ENCODE results near the gene DENND6A. TPM values are rescaled to one million over a fixed set of nuclear protein-coding genes. Genes with fewer than 3 reads are reported as not detected.

DENND6A gene
- total RNA-seq, 2 experiments from 2014 or later: 25.5 to 34.6 TPM

DNA sequence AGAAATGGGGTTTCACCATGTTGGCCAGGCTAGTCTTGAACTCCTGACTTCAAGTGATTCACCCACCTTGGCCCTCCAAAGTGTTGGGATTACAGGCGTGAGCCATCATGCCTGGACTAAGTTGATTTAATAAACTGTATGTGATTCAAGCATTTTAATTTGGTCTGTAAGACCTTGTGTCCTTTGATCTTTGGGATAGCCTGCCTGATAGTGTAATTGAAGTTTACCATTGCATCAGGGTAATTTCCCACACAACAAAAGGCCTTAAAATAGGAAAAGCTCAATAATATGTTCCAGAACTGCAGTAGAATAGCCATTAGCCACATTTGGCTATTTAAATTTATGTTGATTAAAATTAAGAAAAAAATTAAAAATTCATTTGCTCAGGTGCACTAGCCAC, 25.2 kb upstream of the DENND6A start:
- no peaks in the 10 kb centered on the region for H3K36me3 ChIP-seq (ENCODE audit: insufficient read depth, low read length)
- no peaks in the 10 kb centered on the region for H3K9me3 ChIP-seq (ENCODE audit: low read length)
- no peaks in the 10 kb centered on the region for H3K9me2 ChIP-seq (ENCODE audit: insufficient read depth, low read length)
- intact Hi-C loops (cut with micrococcal nuclease; ENCODE audit: unreplicated experiment): no loop called here
- H3K4me1 ChIP-seq (ENCODE audit: insufficient read depth, low read length, poor library complexity, severe bottlenecking): no peaks in the 10 kb centered on the region
- no peaks in the 10 kb centered on the region for H3K79me2 ChIP-seq (ENCODE audit: insufficient read depth, low read depth, low read length)
- POLR2A ChIA-PET: interaction anchor here (0.7 kb wide), 1 partner anchor 39 kb away, joined by 3 read pairs; no protein-coding TSS in a partner anchor
- H3K27ac ChIP-seq (ENCODE audit: low read depth, low read length, poor library complexity, severe bottlenecking): no peak overlapping the region
- H3K4me3 ChIP-seq (ENCODE audit: low read depth, low read length, poor library complexity, severe bottlenecking): no peak overlapping the region
- no TSS peak for BruUV-seq (replicated peaks)
- TF ChIP-seq EZH2phosphoT487 (IDR thresholded peaks at IDR 0.05; ENCODE audit: borderline replicate concordance, low read depth, low read length): no peak
- no peak for TF ChIP-seq CTCF (conservative IDR thresholded peaks at IDR 0.05; ENCODE audit: low read length)
- no peaks in the 10 kb centered on the region for H4K20me1 ChIP-seq (ENCODE audit: insufficient read depth, low read length)
- no peak for DNase-seq (ENCODE audit: low spot score)
- CTCF ChIA-PET (ENCODE audit: unreplicated experiment): no interaction called here
- H3K4me2 ChIP-seq (ENCODE audit: low read length): no peak overlapping the region
- H2AFZ ChIP-seq (ENCODE audit: low read length): no peak overlapping the region

DNA sequence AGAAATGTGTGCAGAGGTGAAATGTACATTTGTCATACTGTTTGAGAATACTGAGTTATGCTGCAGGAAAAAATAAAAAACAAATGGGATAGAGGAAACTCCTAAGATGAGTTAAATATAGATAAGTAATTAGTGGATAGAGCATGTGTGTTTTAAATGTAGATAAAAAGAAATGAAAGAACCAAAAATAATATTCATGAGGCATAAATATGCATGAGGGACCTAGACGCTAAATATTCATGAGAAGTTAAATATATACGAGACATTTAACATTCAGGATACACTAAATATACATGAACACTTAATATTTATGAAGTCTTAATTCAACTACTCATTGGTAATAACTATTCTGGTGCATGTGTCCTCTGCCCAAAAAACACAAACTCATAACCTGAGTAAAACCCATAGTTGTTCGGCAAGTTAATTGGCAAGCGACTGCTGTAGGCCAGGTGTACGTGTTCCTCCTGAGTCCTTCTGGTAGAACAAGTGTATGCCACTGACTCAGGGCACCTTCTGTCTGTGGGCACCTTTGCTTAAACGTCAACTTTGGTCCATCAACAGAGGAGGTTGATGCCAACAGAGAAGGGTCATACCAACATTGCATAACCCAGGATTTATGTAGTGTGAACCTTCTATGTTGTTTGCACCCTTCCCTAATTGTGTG, 24.5 kb upstream of the DENND6A start:
- CTCF ChIA-PET (ENCODE audit: unreplicated experiment): no interaction called here
- Histone ChIP-seq H3K79me2 (ENCODE audit: insufficient read depth, low read depth, low read length) (no peaks in the 10 kb centered on the region), H3K27ac (ENCODE audit: low read depth, low read length, poor library complexity, severe bottlenecking) (no peak overlapping the region), H4K20me1 (ENCODE audit: insufficient read depth, low read length) (no peaks in the 10 kb centered on the region), H3K4me2 (ENCODE audit: low read length) (no peak overlapping the region), H3K36me3 (ENCODE audit: insufficient read depth, low read length) (no peaks in the 10 kb centered on the region), H2AFZ (ENCODE audit: low read length) (no peak overlapping the region), H3K9me3 (ENCODE audit: low read length) (no peaks in the 10 kb centered on the region), H3K4me3 (ENCODE audit: low read depth, low read length, poor library complexity, severe bottlenecking) (no peak overlapping the region), H3K4me1 (ENCODE audit: insufficient read depth, low read length, poor library complexity, severe bottlenecking) (no peaks in the 10 kb centered on the region), H3K9me2 (ENCODE audit: insufficient read depth, low read length) (no peaks in the 10 kb centered on the region)
- no peak for TF ChIP-seq EZH2phosphoT487 (IDR thresholded peaks at IDR 0.05; ENCODE audit: borderline replicate concordance, low read depth, low read length)
- TF ChIP-seq CTCF (conservative IDR thresholded peaks at IDR 0.05; ENCODE audit: low read length): no peak
- POLR2A ChIA-PET: no interaction called here
- intact Hi-C loops (cut with micrococcal nuclease; ENCODE audit: unreplicated experiment): no loop called here
- no peak for DNase-seq (ENCODE audit: low spot score)
- no TSS peak for BruUV-seq (replicated peaks)

DNA sequence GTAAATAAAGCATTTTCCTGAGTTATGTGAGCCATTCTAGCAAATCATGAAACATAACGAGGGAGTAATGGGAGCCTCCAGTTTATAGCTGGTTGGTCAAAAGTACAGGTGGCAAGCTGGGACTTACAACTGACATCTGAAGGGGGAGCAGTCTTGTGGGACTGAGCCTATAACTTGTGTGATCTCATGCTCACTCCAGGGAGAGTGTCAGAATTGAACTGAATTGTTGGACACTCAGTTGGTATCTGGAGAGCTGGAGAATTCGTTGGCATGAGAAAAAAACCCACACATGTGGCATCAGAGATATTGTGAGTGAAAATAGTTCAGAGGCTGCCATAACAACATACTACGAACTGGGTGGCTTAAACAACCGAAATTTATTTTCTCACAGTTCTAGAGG, 22.8 kb upstream of the DENND6A start:
- H3K79me2 ChIP-seq (ENCODE audit: insufficient read depth, low read depth, low read length): no peaks in the 10 kb centered on the region
- H3K36me3 ChIP-seq (ENCODE audit: insufficient read depth, low read length): no peaks in the 10 kb centered on the region
- ChIA-PET CTCF (ENCODE audit: unreplicated experiment) (no interaction called here), POLR2A (interaction anchor here (0.6 to 1.3 kb wide), 3 partner anchors 11 to 137 kb away, joined by 3 read pairs; no protein-coding TSS in a partner anchor)
- no peak overlapping the region for H3K4me3 ChIP-seq (ENCODE audit: low read depth, low read length, poor library complexity, severe bottlenecking)
- H3K9me2 ChIP-seq (ENCODE audit: insufficient read depth, low read length): no peaks in the 10 kb centered on the region
- no peaks in the 10 kb centered on the region for H3K9me3 ChIP-seq (ENCODE audit: low read length)
- H4K20me1 ChIP-seq (ENCODE audit: insufficient read depth, low read length): no peaks in the 10 kb centered on the region
- no peak overlapping the region for H3K4me2 ChIP-seq (ENCODE audit: low read length)
- no peak for DNase-seq (ENCODE audit: low spot score)
- intact Hi-C loops (cut with micrococcal nuclease; ENCODE audit: unreplicated experiment): no loop called here
- no peaks in the 10 kb centered on the region for H3K4me1 ChIP-seq (ENCODE audit: insufficient read depth, low read length, poor library complexity, severe bottlenecking)
- no peak overlapping the region for H3K27ac ChIP-seq (ENCODE audit: low read depth, low read length, poor library complexity, severe bottlenecking)
- BruUV-seq (replicated peaks): no TSS peak
- no peak overlapping the region for H2AFZ ChIP-seq (ENCODE audit: low read length)
- TF ChIP-seq CTCF (conservative IDR thresholded peaks at IDR 0.05; ENCODE audit: low read length) (no peak), EZH2phosphoT487 (IDR thresholded peaks at IDR 0.05; ENCODE audit: borderline replicate concordance, low read depth, low read length) (no peak)

All from OCI-LY7 (cell line).